K562 (cell line): ENCODE data around the gene C11orf86. TPM values are rescaled to one million over a fixed set of nuclear protein-coding genes. Genes with fewer than 3 reads are reported as not detected.
A peak's percentile ranks its signal among the peaks of the same experiment; 100 is the strongest.

Experiments used
- ATAC-seq: fragments of 200-7000 bp; cut with Tn5 transposase; 3 replicates; pipeline ENCODE4 v1.9.1; 2020; ENCODE audit warnings: moderate library complexity
- BruUV-seq: library from RNA; stranded (reverse); fragments of 400-500 nt; replicated peaks from 2 replicates; lab custom pipeline; 2021; lab: Mats Ljungman, UMichigan
- CTCF ChIA-PET: fragments of 300-600 bp; formaldehyde crosslinking; extraction: SDS; loops from one replicate; lab custom pipeline; 2021; ENCODE audit warnings: low intra/inter-chr PET ratio; lab: Yijun Ruan, JAX
- POLR2A ChIA-PET: fragments of 300-600, 350-650 bp; sonication (Branson Sonifier 250); formaldehyde crosslinking; extraction: SDS; loops from one replicate; lab custom pipeline; 2021; ENCODE audit warnings: antibody characterized with exemption, inconsistent platforms; lab: Yijun Ruan, JAX
- DNase-seq, 4 experiments: peaks; one replicate each; pipeline versions ENCODE4 v3.0.0 to v3.0.0-alpha.2; 2011 to 2018; ENCODE audit warnings: low spot score in 3 of 4, mixed read lengths in 3 of 4; ENCODE audit errors: extremely low read depth in 1 of 4
- FAIRE-seq: peaks from 2 replicates; lab custom pipeline; 2011; peaks lifted over from hg19 to GRCh38; lab: Jason Lieb, UNC
- H2AFZ ChIP-seq: 2 replicates; pipeline ENCODE4 v1.6.0; 2011; ENCODE audit warnings: low read depth, low read length, control low read depth, inconsistent platforms
- H3K27ac ChIP-seq: fragments of 200-600 bp; 3 replicates; pipeline ENCODE4 v1.8.0; 2011; ENCODE audit warnings: low read depth, mild to moderate bottlenecking, control low read depth, inconsistent platforms, low read length, moderate library complexity, mixed read lengths; ENCODE audit errors: extremely low read depth
- H3K27me3 ChIP-seq, 2 experiments: fragments of 300-600 bp in 1 of 2; 2 replicates in 1 of 2; 3 replicates in 1 of 2; pipeline versions ENCODE4 v1.6.0 to v1.8.0; 2011; ENCODE audit warnings: inconsistent platforms in 2 of 2, low read length in 2 of 2, mild to moderate bottlenecking in 1 of 2, mixed read lengths in 1 of 2, moderate library complexity in 1 of 2; ENCODE audit not compliant: control insufficient read depth in 2 of 2, insufficient read depth in 2 of 2
- H3K36me3 ChIP-seq: fragments of 300-600 bp; 3 replicates; pipeline ENCODE4 v1.8.0; 2011; ENCODE audit warnings: mild to moderate bottlenecking, low read length, inconsistent platforms; ENCODE audit not compliant: control insufficient read depth, insufficient read depth
- H3K4me1 ChIP-seq, 2 experiments: fragments of 200-600 bp in 1 of 2; replicated peaks in 1 of 2; 2 replicates in 1 of 2; 3 replicates in 1 of 2; pipeline versions ENCODE4 v1.5.1 to v1.8.0; 2011; ENCODE audit warnings: inconsistent platforms in 2 of 2, low read length in 2 of 2, mild to moderate bottlenecking in 1 of 2, mixed read lengths in 1 of 2, moderate library complexity in 1 of 2; ENCODE audit not compliant: control insufficient read depth in 2 of 2, insufficient read depth in 2 of 2
- H3K4me2 ChIP-seq: 2 replicates; pipeline ENCODE4 v1.6.1; 2011; ENCODE audit warnings: low read length, control low read depth, inconsistent platforms, mixed read lengths; ENCODE audit not compliant: insufficient read depth
- H3K4me3 ChIP-seq: fragments of 200-600 bp; sonication (generic), shearing (Covaris generic); 2 replicates; pipeline ENCODE4 v1.5.1; 2016; ENCODE audit warnings: control low read depth, inconsistent platforms
- H3K79me2 ChIP-seq: fragments of 200-600 bp; 3 replicates; pipeline ENCODE4 v1.8.0; 2011; ENCODE audit warnings: low read length, inconsistent platforms; ENCODE audit not compliant: control insufficient read depth, insufficient read depth
- H3K9ac ChIP-seq, 2 experiments: 2 replicates each; pipeline versions ENCODE4 v1.6.0 to v1.6.1; 2011; ENCODE audit warnings: low read depth in 2 of 2, low read length in 2 of 2, control low read depth in 1 of 2, inconsistent platforms in 1 of 2, mild to moderate bottlenecking in 1 of 2, mixed read lengths in 1 of 2; ENCODE audit not compliant: insufficient read depth in 1 of 2
- H3K9me1 ChIP-seq: one replicate; pipeline ENCODE4 v1.6.0; 2011; ENCODE audit warnings: inconsistent platforms, mild to moderate bottlenecking, low read length, moderate library complexity; ENCODE audit not compliant: control insufficient read depth, insufficient read depth
- H3K9me3 ChIP-seq: replicated peaks from 2 replicates; pipeline ENCODE4 v1.5.1; 2011; ENCODE audit warnings: low read depth, low read length, inconsistent platforms; ENCODE audit not compliant: control insufficient read depth, insufficient read depth
- H4K20me1 ChIP-seq: replicated peaks from 2 replicates; pipeline ENCODE4 v1.6.1; 2011; ENCODE audit warnings: low read length, inconsistent platforms, mixed read lengths; ENCODE audit not compliant: control insufficient read depth, insufficient read depth
- BMI1 ChIP-seq: fragments of 150-350 bp; IDR thresholded peaks from 2 replicates; pipeline ENCODE4 v1.6.1; 2014; ENCODE audit warnings: low read length
- DPF2 ChIP-seq: fragments of 450-650 bp; IDR thresholded peaks from 2 replicates; pipeline ENCODE4 v1.6.1; 2016
- MAFG ChIP-seq: fragments of 450-650 bp; conservative IDR thresholded peaks from 2 replicates; pipeline ENCODE4 v1.6.1; 2016; ENCODE audit warnings: missing genetic modification characterization, missing compliant biosample characterization
- MEF2D ChIP-seq: conservative IDR thresholded peaks from 2 replicates; pipeline ENCODE4 v1.6.1; 2016; ENCODE audit warnings: low read depth, missing genetic modification characterization, missing compliant biosample characterization
- MEIS2 ChIP-seq: fragments of 450-650 bp; IDR thresholded peaks from 2 replicates; pipeline ENCODE4 v1.6.1; 2014; ENCODE audit warnings: mild to moderate bottlenecking; ENCODE audit not compliant: partially characterized antibody
- NFE2 ChIP-seq: IDR thresholded peaks from 2 replicates; pipeline ENCODE4 v1.6.1; 2014; ENCODE audit warnings: antibody characterized with exemption, low read depth
- ZC3H11A ChIP-seq: IDR thresholded peaks from 2 replicates; pipeline ENCODE4 v1.6.1; 2012; ENCODE audit warnings: low read depth, low read length, improper control_type of control experiment
- ZNF174 ChIP-seq: fragments of 250-450 bp; sonication (Bioruptor Pico); IDR thresholded peaks from 2 replicates; pipeline ENCODE4 v1.4.0; 2020; ENCODE audit warnings: mild to moderate bottlenecking
- ZNF316 ChIP-seq: fragments of 450-650 bp; IDR thresholded peaks from 2 replicates; pipeline ENCODE4 v1.6.1; 2016
- ZNF384 ChIP-seq: IDR thresholded peaks from 2 replicates; pipeline ENCODE4 v1.6.1; 2012; ENCODE audit warnings: low read depth, low read length, improper control_type of control experiment
- WGBS: fragments of 100-300 bp; shearing (Covaris generic); methylation state at CpG from one replicate; pipeline ENCODE4 v1.1.6; 2016; ENCODE audit warnings: low coverage, mixed read lengths; ENCODE audit not compliant: insufficient coverage; ENCODE audit errors: missing lambda C conversion rate; 5-methylcytosine and 5-hydroxymethylcytosine counted together
- in situ Hi-C: fragments of 300-500 bp; cut with MboI; formaldehyde crosslinking; loops from 4 replicates; pipeline ENCODE4 v1.15.0; 2018; ENCODE audit warnings: inconsistent platforms, mixed read lengths
- intact Hi-C: fragments of 100-400 bp; cut with micrococcal nuclease; formaldehyde crosslinking; loops from 2 replicates; pipeline ENCODE4 v1.14.2; 2022
- polyA plus RNA-seq, 8 experiments: library from polyadenylated mRNA; depleted of rRNA in 4 of 8; stranded (reverse) in 5 of 8; unstranded in 3 of 8; fragments of >200 nt; fragmentation: Nextera tagmentation in 2 of 8; fragmentation: Illumina TruSeq in 1 of 8; extraction: Ambion mirVana in 2 of 8; extraction: Trizol in 1 of 8; gene quantifications; 2 replicates each; pipeline versions ENCODE4 v1.2.1 to v1.2.3, GENCODE V29; 2011 to 2014; ENCODE audit warnings: inconsistent platforms in 1 of 8, missing spikeins in 1 of 8
- total RNA-seq, 7 experiments: library from RNA; depleted of rRNA in 6 of 7; stranded (reverse); fragments of >200 nt in 6 of 7; fragmentation: Illumina TruSeq in 2 of 7; extraction: Trizol in 2 of 7; gene quantifications; 2 replicates each; pipeline versions ENCODE4 v1.2.1 to v1.2.3, GENCODE V29; 2011 to 2021; ENCODE audit warnings: low replicate concordance in 1 of 7
- TF ChIP-seq, protein P1 (sequence below): fragments of 450-650 bp; IDR thresholded peaks from 2 replicates; pipeline ENCODE4 v1.6.1; 2016
- TF ChIP-seq, protein P2 (sequence below), 2 experiments: IDR thresholded peaks in 1 of 2; conservative IDR thresholded peaks in 1 of 2; 2 replicates each; pipeline ENCODE4 v1.6.1; 2016; ENCODE audit warnings: low read depth in 2 of 2, mild to moderate bottlenecking in 1 of 2, missing compliant biosample characterization in 1 of 2, missing genetic modification characterization in 1 of 2, moderate library complexity in 1 of 2

Gene C11orf86
- total and polyA plus RNA-seq, 9 of the 15 experiments (the other 6 are each of a cell fraction or from before 2014, with no cell fraction given) = not detected

GRCh38 chr11:66937193-66937733, 37.8 kb upstream of the C11orf86 start:
- H3K9ac ChIP-seq = no peak overlapping the region
- no peaks in the 10 kb centered on the region for H4K20me1 ChIP-seq
- H2AFZ ChIP-seq = no peak overlapping the region
- CTCF ChIA-PET = no interaction called here
- H3K4me2 ChIP-seq = no peak overlapping the region
- no peaks in the 10 kb centered on the region for H3K9me1 ChIP-seq
- no peak overlapping the region for H3K27ac ChIP-seq
- no peaks in the 10 kb centered on the region; the same call in 2 of the 3 replicates for H3K36me3 ChIP-seq
- H3K4me3 ChIP-seq = no peak overlapping the region
- H3K79me2 ChIP-seq = no peaks in the 10 kb centered on the region; the same call in 2 of the 3 replicates
- no TSS peak for BruUV-seq
- WGBS = 82% methylated on average over 1 of the region's 1 CpG
- TF ChIP-seq ZNF384 (peak; percentile 41; the same call in 1 of the 2 replicates), DPF2 (0 out of 2 replicates have a peak, but pooled peaks have one; percentile 13), ZNF174 (CRISPR knock-in tag) (no peak)
- DNase-seq (no peak), ATAC-seq (no peak), FAIRE-seq (no peak)
- H3K9me3 ChIP-seq = no peaks in the 10 kb centered on the region
- in situ Hi-C loops = no loop called here
- POLR2A ChIA-PET = interaction anchor here (0.7 kb wide), 3 partner anchors 22 to 39 kb away, joined by 3 to 4 read pairs (median 3); no protein-coding TSS in a partner anchor
- intact Hi-C loops = no loop called here
- peaks cover 18 to 46% of the 10 kb centered on the region in 2 experiments; a peak in 4 of 5 replicates for H3K4me1 ChIP-seq
- H3K27me3 ChIP-seq = no peaks in the 10 kb centered on the region

- BruUV-seq = no TSS peak
- no peak overlapping the region for H3K27ac ChIP-seq
- H4K20me1 ChIP-seq = no peaks in the 10 kb centered on the region
- H3K4me1 ChIP-seq = peaks cover 16 to 33% of the 10 kb centered on the region in 2 experiments; a peak in 4 of 5 replicates
- FAIRE-seq = peak; percentile 55
- no peak for ATAC-seq
- no peak for DNase-seq
- in situ Hi-C loops (no loop called here), intact Hi-C loops (no loop called here)
- peaks cover 3% of the 10 kb centered on the region; the same call in 2 of the 3 replicates for H3K36me3 ChIP-seq
- no peak overlapping the region for H3K9ac ChIP-seq
- WGBS = 43% methylated on average over 5 of the region's 5 CpGs
- POLR2A ChIA-PET = interaction anchor here (0.5 to 0.9 kb wide), 2 partner anchors 16 to 46 kb away, joined by 3 read pairs; no protein-coding TSS in a partner anchor
- H3K27me3 ChIP-seq = no peaks in the 10 kb centered on the region
- CTCF ChIA-PET = no interaction called here
- no peak overlapping the region for H3K4me3 ChIP-seq
- H2AFZ ChIP-seq = no peak overlapping the region
- H3K9me3 ChIP-seq = no peaks in the 10 kb centered on the region
- H3K9me1 ChIP-seq = no peaks in the 10 kb centered on the region
- no peak overlapping the region for H3K4me2 ChIP-seq
- H3K79me2 ChIP-seq = no peaks in the 10 kb centered on the region; the same call in 2 of the 3 replicates
- TF ChIP-seq BMI1 (no peak), ZNF316 (peak; percentile 45; the same call in 1 of the 2 replicates), ZC3H11A (no peak), MEF2D (peak; percentile 74), NFE2 (peak; percentile 33; the same call in 1 of the 2 replicates), MAFG (tag) (peak; percentile 54), MEIS2 (peak; percentile 89)
- TF ChIP-seq, protein P1, sequence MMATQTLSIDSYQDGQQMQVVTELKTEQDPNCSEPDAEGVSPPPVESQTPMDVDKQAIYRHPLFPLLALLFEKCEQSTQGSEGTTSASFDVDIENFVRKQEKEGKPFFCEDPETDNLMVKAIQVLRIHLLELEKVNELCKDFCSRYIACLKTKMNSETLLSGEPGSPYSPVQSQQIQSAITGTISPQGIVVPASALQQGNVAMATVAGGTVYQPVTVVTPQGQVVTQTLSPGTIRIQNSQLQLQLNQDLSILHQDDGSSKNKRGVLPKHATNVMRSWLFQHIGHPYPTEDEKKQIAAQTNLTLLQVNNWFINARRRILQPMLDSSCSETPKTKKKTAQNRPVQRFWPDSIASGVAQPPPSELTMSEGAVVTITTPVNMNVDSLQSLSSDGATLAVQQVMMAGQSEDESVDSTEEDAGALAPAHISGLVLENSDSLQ = peak; percentile 82
- TF ChIP-seq, protein P2, sequence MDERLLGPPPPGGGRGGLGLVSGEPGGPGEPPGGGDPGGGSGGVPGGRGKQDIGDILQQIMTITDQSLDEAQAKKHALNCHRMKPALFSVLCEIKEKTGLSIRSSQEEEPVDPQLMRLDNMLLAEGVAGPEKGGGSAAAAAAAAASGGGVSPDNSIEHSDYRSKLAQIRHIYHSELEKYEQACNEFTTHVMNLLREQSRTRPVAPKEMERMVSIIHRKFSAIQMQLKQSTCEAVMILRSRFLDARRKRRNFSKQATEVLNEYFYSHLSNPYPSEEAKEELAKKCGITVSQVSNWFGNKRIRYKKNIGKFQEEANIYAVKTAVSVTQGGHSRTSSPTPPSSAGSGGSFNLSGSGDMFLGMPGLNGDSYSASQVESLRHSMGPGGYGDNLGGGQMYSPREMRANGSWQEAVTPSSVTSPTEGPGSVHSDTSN (CRISPR knock-in tag; IDR thresholded peaks at IDR 0.05; ENCODE audit: low read depth) = no peak
- TF ChIP-seq, protein P2 (tag; conservative IDR thresholded peaks at IDR 0.05; ENCODE audit: low read depth) = peak; percentile 68
Observed at GRCh38 chr11:66938582-66939135, 36.4 kb upstream of the C11orf86 start.
